AG09319 (cell line): ENCODE results near the gene RBBP8.
"Not testable (repeated sequence)": the region's sequence is repeated elsewhere in the genome, so short reads cannot be mapped to it uniquely, and the experiment has no call there.

Source experiments
- DNase-seq: peaks from one replicate; pipeline ENCODE4 v3.0.0-alpha.2; 2010; ENCODE audit warnings: low read depth; ENCODE audit errors: extremely low read depth
- CTCF ChIP-seq: IDR thresholded peaks from 2 replicates; pipeline ENCODE4 v1.5.1; 2011; ENCODE audit warnings: low read depth, mild to moderate bottlenecking, inconsistent platforms, low read length, moderate library complexity

RBBP8 gene

GRCh38 chr18:22933206-22933965 lies at the start of gene RBBP8:
Gene RBBP8, plus strand, starts transcription at chr18:22933328. Its CDS starts 3,524 bp downstream, at chr18:22936852.
- TF ChIP-seq CTCF: no peak
- peak; percentile 37 for DNase-seq

GRCh38 chr18:22883827-22884226 lies 49.3 kb upstream of the RBBP8 start:
- no peak for TF ChIP-seq CTCF
- no peak for DNase-seq

DNA sequence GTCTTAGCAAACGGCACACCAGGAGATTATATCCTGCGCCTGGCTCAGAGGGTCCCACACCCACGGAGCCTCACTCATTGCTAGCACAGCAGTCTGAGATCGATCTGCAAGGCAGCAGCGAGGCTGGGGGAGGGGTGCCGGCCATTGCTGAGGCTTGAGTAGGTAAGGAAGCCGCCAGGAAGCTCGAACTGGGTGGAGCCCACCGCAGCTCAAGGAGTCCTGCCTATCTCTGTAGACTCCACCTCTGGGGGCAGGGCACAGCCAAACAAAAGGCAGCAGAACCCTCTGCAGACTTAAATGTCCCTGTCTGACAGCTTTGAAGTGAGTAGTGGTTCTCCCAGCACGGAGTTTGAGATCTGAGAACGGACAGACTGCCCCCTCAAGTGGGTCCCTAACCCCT lies 47.4 kb upstream of the RBBP8 start:
- DNase-seq: not testable (repeated sequence)

- no peak for TF ChIP-seq CTCF
- DNase-seq: no peak
Measured at GRCh38 chr18:22899421-22899820, 33.7 kb upstream of the RBBP8 start.

- DNase-seq: peak; percentile 30
Measured at GRCh38 chr18:22900558-22901238, 32.4 kb upstream of the RBBP8 start.

GRCh38 chr18:22902093-22902492 lies 31.0 kb upstream of the RBBP8 start:
- no peak for DNase-seq
- TF ChIP-seq CTCF: no peak

More at GRCh38 chr18:22900558-22901238, 32.4 kb upstream of the RBBP8 start:
- no peak for TF ChIP-seq CTCF

DNA sequence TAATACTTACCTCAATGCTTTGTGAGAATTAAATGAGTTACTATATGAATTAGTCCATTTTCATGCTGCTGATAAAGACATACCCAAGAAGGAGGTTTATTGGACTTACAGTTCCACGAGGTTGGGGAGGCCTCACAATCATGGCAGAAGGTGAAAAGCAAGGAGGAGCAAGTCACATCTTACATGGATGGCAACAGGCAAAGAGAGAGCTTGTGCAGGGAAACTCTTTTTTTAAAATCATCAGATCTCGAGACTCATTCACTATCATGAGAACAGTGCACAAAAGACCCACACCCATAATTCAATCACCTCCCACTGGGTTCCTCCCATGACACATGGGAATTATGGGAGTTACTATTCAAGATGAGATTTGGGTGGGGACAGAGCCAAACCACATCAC lies 29.9 kb upstream of the RBBP8 start:
- not testable (repeated sequence) for DNase-seq

DNA sequence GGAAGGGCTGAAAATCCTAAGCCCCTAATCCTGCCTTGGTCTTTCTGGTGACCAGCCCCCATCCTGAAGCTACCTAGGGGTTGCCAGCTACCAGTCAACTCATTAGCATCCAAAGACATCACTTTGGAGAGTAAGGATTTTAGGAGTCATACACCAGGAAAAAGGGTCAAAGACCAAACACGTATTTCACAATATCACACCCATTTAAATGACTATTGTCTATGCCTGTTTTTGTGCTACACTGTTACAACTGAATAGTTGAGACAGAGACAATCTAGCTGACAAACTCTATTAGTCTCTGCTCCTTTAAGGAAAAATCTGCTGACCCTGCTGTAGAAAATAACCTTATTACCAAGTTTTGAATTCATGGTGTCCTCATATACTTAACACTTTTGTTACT lies 21.0 kb upstream of the RBBP8 start:
- no peak for DNase-seq
- no peak for TF ChIP-seq CTCF
